Activated naive CD8-positive, alpha-beta T cell treated with anti-CD3 and anti-CD28 coated beads for 36 hours (primary cell): Measurements from ENCODE around the gene MRPL40. TPM values are rescaled to one million over a fixed set of nuclear protein-coding genes. Genes with fewer than 3 reads are reported as not detected.
A peak's percentile ranks its signal among the peaks of the same experiment; 100 is the strongest.
"Not testable (repeated sequence)": the region's sequence is repeated elsewhere in the genome, so short reads cannot be mapped to it uniquely, and the experiment has no call there.

Experiments
- DNase-seq: peaks from one replicate; pipeline ENCODE4 v3.0.0; 2021
- H3K27ac Mint-ChIP-seq: one replicate; pipeline ENCODE4 v1.8.0; 2022; ENCODE audit warnings: mild to moderate bottlenecking, moderate library complexity, mixed read lengths
- H3K27me3 Mint-ChIP-seq: one replicate; pipeline ENCODE4 v1.8.0; 2022; ENCODE audit warnings: mild to moderate bottlenecking, mixed read lengths
- H3K36me3 Mint-ChIP-seq: one replicate; pipeline ENCODE4 v1.8.0; 2021; ENCODE audit warnings: mild to moderate bottlenecking, mixed read lengths
- H3K4me1 Mint-ChIP-seq: one replicate; pipeline ENCODE4 v1.8.0; 2021; ENCODE audit warnings: mixed read lengths
- H3K4me3 Mint-ChIP-seq: one replicate; pipeline ENCODE4 v1.8.0; 2022; ENCODE audit warnings: mild to moderate bottlenecking, moderate library complexity, mixed read lengths
- H3K9me3 Mint-ChIP-seq: one replicate; pipeline ENCODE4 v1.8.0; 2022; ENCODE audit warnings: mixed read lengths
- total RNA-seq, 2 experiments: library from RNA; stranded (reverse); gene quantifications; one replicate each; pipeline ENCODE4 v1.2.3, GENCODE V29; 2021

MRPL40 gene
- total RNA-seq, 2 experiments from 2014 or later, result 47.7 to 48.3 TPM

- H3K4me3 Mint-ChIP-seq, result peak overlapping the region; percentile 13
- H3K9me3 Mint-ChIP-seq, result no peaks in the 10 kb centered on the region
- H3K4me1 Mint-ChIP-seq, result peaks cover 41% of the 10 kb centered on the region
- no peaks in the 10 kb centered on the region for H3K27me3 Mint-ChIP-seq
- H3K36me3 Mint-ChIP-seq, result peaks cover 25% of the 10 kb centered on the region
- no peak for DNase-seq
- H3K27ac Mint-ChIP-seq, result peak overlapping the region; percentile 81
Measured at GRCh38 chr22:19420321-19420720, 12.0 kb upstream of the MRPL40 start.

- Mint-ChIP-seq H3K36me3 (peaks cover 21% of the 10 kb centered on the region), H3K4me3 (no peak overlapping the region), H3K27me3 (no peaks in the 10 kb centered on the region), H3K9me3 (no peaks in the 10 kb centered on the region), H3K4me1 (peaks cover 47% of the 10 kb centered on the region), H3K27ac (no peak overlapping the region)
- DNase-seq, result no peak
Measured at GRCh38 chr22:19422440-19423301, 9.7 kb upstream of the MRPL40 start.

GRCh38 chr22:19424186-19424500, 8.2 kb upstream of the MRPL40 start:
- Mint-ChIP-seq H3K27ac (no peak overlapping the region), H3K4me3 (no peak overlapping the region), H3K36me3 (peaks cover 25% of the 10 kb centered on the region), H3K9me3 (no peaks in the 10 kb centered on the region), H3K4me1 (peaks cover 53% of the 10 kb centered on the region), H3K27me3 (no peaks in the 10 kb centered on the region)
- no peak for DNase-seq

- no peaks in the 10 kb centered on the region for H3K27me3 Mint-ChIP-seq
- H3K36me3 Mint-ChIP-seq, result peaks cover 46% of the 10 kb centered on the region
- H3K4me1 Mint-ChIP-seq, result peaks cover 41% of the 10 kb centered on the region
- H3K27ac Mint-ChIP-seq, result peak overlapping the region; percentile 79
- H3K4me3 Mint-ChIP-seq, result peak overlapping the region; percentile 84
- DNase-seq, result peak; percentile 12
- no peaks in the 10 kb centered on the region for H3K9me3 Mint-ChIP-seq
Measured at GRCh38 chr22:19429950-19430889, 2.1 kb upstream of the MRPL40 start.

- Mint-ChIP-seq H3K36me3 (peaks cover 48% of the 10 kb centered on the region), H3K9me3 (no peaks in the 10 kb centered on the region), H3K4me3 (peak overlapping the region; percentile 84), H3K4me1 (peaks cover 42% of the 10 kb centered on the region), H3K27me3 (no peaks in the 10 kb centered on the region), H3K27ac (peak overlapping the region; percentile 79)
- peak; percentile 34 for DNase-seq
Measured at GRCh38 chr22:19430890-19431541, 1.3 kb upstream of the MRPL40 start.

- peaks cover 48% of the 10 kb centered on the region for H3K36me3 Mint-ChIP-seq
- peak within 1 kb of the TSS; percentile 92 for H3K27ac Mint-ChIP-seq
- peaks cover 39% of the 10 kb centered on the region for H3K4me1 Mint-ChIP-seq
- peak within 1 kb of the TSS; percentile 90 for H3K4me3 Mint-ChIP-seq
- peak; percentile 89 for DNase-seq
- H3K27me3 Mint-ChIP-seq, result no peaks in the 10 kb centered on the region
- no peaks in the 10 kb centered on the region for H3K9me3 Mint-ChIP-seq
Measured at GRCh38 chr22:19431649-19432132, 654 bp upstream of the MRPL40 start, which contains the start of gene HIRA. Gene HIRA, minus strand, starts transcription at chr22:19431733. Its CDS starts 257 bp downstream, at chr22:19431476.

GRCh38 chr22:19434401-19434800, 2.1 kb downstream of the MRPL40 start:
- H3K9me3 Mint-ChIP-seq, result no peaks in the 10 kb centered on the region
- no peaks in the 10 kb centered on the region for H3K27me3 Mint-ChIP-seq
- DNase-seq, result no peak
- peak overlapping the region; percentile 42 for H3K4me3 Mint-ChIP-seq
- peaks cover 42% of the 10 kb centered on the region for H3K36me3 Mint-ChIP-seq
- peaks cover 24% of the 10 kb centered on the region for H3K4me1 Mint-ChIP-seq
- peak overlapping the region; percentile 48 for H3K27ac Mint-ChIP-seq

- Mint-ChIP-seq H3K27ac (no peak overlapping the region), H3K4me3 (no peak overlapping the region), H3K9me3 (no peaks in the 10 kb centered on the region), H3K36me3 (peaks cover 38% of the 10 kb centered on the region), H3K27me3 (no peaks in the 10 kb centered on the region), H3K4me1 (peaks cover 18% of the 10 kb centered on the region)
- no peak for DNase-seq
Measured at GRCh38 chr22:19434829-19435580, 2.7 kb downstream of the MRPL40 start.

GRCh38 chr22:19436444-19437161, 4.3 kb downstream of the MRPL40 start:
- H3K27ac Mint-ChIP-seq, H3K9me3 Mint-ChIP-seq, DNase-seq, H3K4me3 Mint-ChIP-seq, H3K27me3 Mint-ChIP-seq: not testable (repeated sequence)
- Mint-ChIP-seq H3K36me3 (peaks cover 35% of the 10 kb centered on the region), H3K4me1 (peaks cover 17% of the 10 kb centered on the region)

- Mint-ChIP-seq H3K27me3 (no peaks in the 10 kb centered on the region), H3K4me1 (peaks cover 15% of the 10 kb centered on the region), H3K27ac (no peak overlapping the region), H3K36me3 (peaks cover 33% of the 10 kb centered on the region), H3K4me3 (no peak overlapping the region), H3K9me3 (no peaks in the 10 kb centered on the region)
- DNase-seq, result no peak
Measured at GRCh38 chr22:19438298-19438697, 6.0 kb downstream of the MRPL40 start.

GRCh38 chr22:19440411-19441195, 8.3 kb downstream of the MRPL40 start:
- H3K4me3 Mint-ChIP-seq, result no peak overlapping the region
- H3K36me3 Mint-ChIP-seq, result peaks cover 18% of the 10 kb centered on the region
- H3K27ac Mint-ChIP-seq, result peak overlapping the region; percentile 20
- H3K27me3 Mint-ChIP-seq, result no peaks in the 10 kb centered on the region
- H3K9me3 Mint-ChIP-seq, result no peaks in the 10 kb centered on the region
- H3K4me1 Mint-ChIP-seq, result peaks cover 14% of the 10 kb centered on the region
- no peak for DNase-seq

- no peak overlapping the region for H3K27ac Mint-ChIP-seq
- peaks cover 24% of the 10 kb centered on the region for H3K4me1 Mint-ChIP-seq
- no peak overlapping the region for H3K4me3 Mint-ChIP-seq
- peaks cover 24% of the 10 kb centered on the region for H3K36me3 Mint-ChIP-seq
- no peak for DNase-seq
- H3K9me3 Mint-ChIP-seq, result no peaks in the 10 kb centered on the region
- no peaks in the 10 kb centered on the region for H3K27me3 Mint-ChIP-seq
Measured at GRCh38 chr22:19442166-19442565, 9.8 kb downstream of the MRPL40 start.

- H3K27me3 Mint-ChIP-seq, result no peaks in the 10 kb centered on the region
- H3K4me1 Mint-ChIP-seq, result peaks cover 28% of the 10 kb centered on the region
- H3K36me3 Mint-ChIP-seq, result peaks cover 25% of the 10 kb centered on the region
- no peak for DNase-seq
- H3K9me3 Mint-ChIP-seq, result no peaks in the 10 kb centered on the region
- no peak overlapping the region for H3K4me3 Mint-ChIP-seq
- H3K27ac Mint-ChIP-seq, result no peak overlapping the region
Measured at GRCh38 chr22:19443544-19444211, 11.3 kb downstream of the MRPL40 start.
